Measurements from ENCODE around the gene BACH2. TPM values are rescaled to one million over a fixed set of nuclear protein-coding genes. Genes with fewer than 3 reads are reported as not detected.

The BACH2 gene
- total and polyA plus RNA-seq, 9 of the 15 experiments (the other 6 are each of a cell fraction or from before 2014, with no cell fraction given) = 0.06 to 3.1 (median 0.59) TPM

DNA sequence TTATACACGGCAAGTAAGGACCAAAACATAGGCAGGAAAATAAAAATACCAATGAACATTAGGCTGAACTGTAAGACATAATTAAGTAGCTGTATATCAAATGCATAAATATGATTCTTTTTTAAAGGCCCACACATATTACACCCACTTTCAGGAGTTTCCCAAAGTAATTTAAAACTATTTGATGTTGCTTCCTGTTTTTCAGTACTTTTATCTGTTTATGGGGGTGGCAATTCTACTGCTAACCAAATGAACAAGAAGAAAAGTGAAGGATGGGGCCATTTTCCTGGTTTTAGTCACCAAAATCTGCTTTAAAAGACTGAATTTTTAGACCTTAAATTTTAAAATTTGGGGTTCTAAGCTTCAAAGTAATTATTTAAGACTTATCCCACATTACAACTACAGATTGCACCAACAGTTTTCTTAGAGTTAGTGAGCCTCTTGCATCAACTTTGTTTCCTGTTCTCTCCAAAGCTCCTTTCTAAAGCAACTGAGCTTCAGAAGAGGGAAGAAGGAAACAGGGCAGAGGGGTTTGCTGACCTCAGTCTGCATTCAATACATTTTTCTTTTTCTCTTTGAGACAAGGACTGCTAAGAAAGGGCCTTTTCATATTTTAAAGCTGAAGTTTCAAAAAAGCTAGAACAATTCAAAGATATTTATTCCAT, 191.0 kb downstream of the BACH2 start:
- Histone ChIP-seq H3K79me2 (ENCODE audit: control insufficient read depth, insufficient read depth, low read length) (no peaks in the 10 kb centered on the region), H3K27ac (ENCODE audit: extremely low read depth, low read depth, low read length) (no peak overlapping the region), H3K9ac (ENCODE audit: insufficient read depth in 1 of 2, low read depth in 2 of 2, low read length in 2 of 2) (no peak overlapping the region), H3K9me1 (ENCODE audit: control insufficient read depth, insufficient read depth, low read length) (no peaks in the 10 kb centered on the region), H2AFZ (ENCODE audit: low read depth, low read length) (no peak overlapping the region), H4K20me1 (replicated peaks; ENCODE audit: control insufficient read depth, insufficient read depth, low read length) (no peaks in the 10 kb centered on the region), H3K4me1 (replicated peaks in 1 of 2; ENCODE audit: control insufficient read depth in 2 of 2, insufficient read depth in 2 of 2, low read length in 2 of 2) (no peaks in the 10 kb centered on the region), H3K4me2 (ENCODE audit: insufficient read depth, low read length) (no peak overlapping the region), H3K36me3 (ENCODE audit: control insufficient read depth, insufficient read depth, low read length) (no peaks in the 10 kb centered on the region), H3K27me3 (ENCODE audit: control insufficient read depth in 2 of 2, insufficient read depth in 2 of 2, low read length in 2 of 2) (0 out of 5 replicates have a peak, but pooled peaks cover 0 to 3% of the 10 kb centered on the region in 2 experiments), H3K4me3 (no peak overlapping the region), H3K9me3 (replicated peaks; ENCODE audit: control insufficient read depth, insufficient read depth, low read depth, low read length) (no peaks in the 10 kb centered on the region)
- DNase-seq (ENCODE audit: extremely low read depth in 1 of 4, low spot score in 3 of 4) = no peak
- FAIRE-seq = no peak
- ATAC-seq = no peak
- BruUV-seq (replicated peaks) = no TSS peak
- TF ChIP-seq CCAR2 (IDR thresholded peaks at IDR 0.05; ENCODE audit: low read depth, low read length) (no peak), ZNF263 (CRISPR knock-in tag; IDR thresholded peaks at IDR 0.05; ENCODE audit: borderline replicate concordance) (no peak), ZNF316 (IDR thresholded peaks at IDR 0.05) (no peak), RNF2 (IDR thresholded peaks at IDR 0.05) (no peak), MAZ (CRISPR knock-in tag; conservative IDR thresholded peaks at IDR 0.05 in 1 of 2, IDR thresholded peaks at IDR 0.05 in 1 of 2) (no peak), EP400 (IDR thresholded peaks at IDR 0.05) (no peak), ZNF830 (CRISPR knock-in tag; IDR thresholded peaks at IDR 0.05) (no peak), FOXM1 (IDR thresholded peaks at IDR 0.05; ENCODE audit: low read depth) (no peak), FOXM1 (CRISPR knock-in tag; IDR thresholded peaks at IDR 0.05; ENCODE audit: low read depth) (no peak), SETDB1 (IDR thresholded peaks at IDR 0.05; ENCODE audit: low read length) (no peak), CLOCK (CRISPR knock-in tag; IDR thresholded peaks at IDR 0.05; ENCODE audit: borderline replicate concordance) (no peak), PURB (CRISPR knock-in tag; IDR thresholded peaks at IDR 0.05; ENCODE audit: low read depth) (no peak), XRCC5 (IDR thresholded peaks at IDR 0.05; ENCODE audit: low read depth, low read length) (no peak), ZFX (CRISPR knock-in tag; IDR thresholded peaks at IDR 0.05) (no peak), SP2 (IDR thresholded peaks at IDR 0.05; ENCODE audit: extremely low read depth, low read depth, low read length, poor library complexity, severe bottlenecking) (no peak), ZNF212 (CRISPR knock-in tag; IDR thresholded peaks at IDR 0.05) (no peak), ARNT (IDR thresholded peaks at IDR 0.05) (no peak)
- TF ChIP-seq, protein P1, sequence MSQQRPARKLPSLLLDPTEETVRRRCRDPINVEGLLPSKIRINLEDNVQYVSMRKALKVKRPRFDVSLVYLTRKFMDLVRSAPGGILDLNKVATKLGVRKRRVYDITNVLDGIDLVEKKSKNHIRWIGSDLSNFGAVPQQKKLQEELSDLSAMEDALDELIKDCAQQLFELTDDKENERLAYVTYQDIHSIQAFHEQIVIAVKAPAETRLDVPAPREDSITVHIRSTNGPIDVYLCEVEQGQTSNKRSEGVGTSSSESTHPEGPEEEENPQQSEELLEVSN (IDR thresholded peaks at IDR 0.05; ENCODE audit: borderline replicate concordance in 1 of 2, extremely low read depth in 1 of 2, insufficient read depth in 1 of 2, insufficient read length in 1 of 2, low read depth in 1 of 2, low read length in 1 of 2, poor library complexity in 1 of 2, severe bottlenecking in 1 of 2) = no peak
- TF ChIP-seq, protein P2, sequence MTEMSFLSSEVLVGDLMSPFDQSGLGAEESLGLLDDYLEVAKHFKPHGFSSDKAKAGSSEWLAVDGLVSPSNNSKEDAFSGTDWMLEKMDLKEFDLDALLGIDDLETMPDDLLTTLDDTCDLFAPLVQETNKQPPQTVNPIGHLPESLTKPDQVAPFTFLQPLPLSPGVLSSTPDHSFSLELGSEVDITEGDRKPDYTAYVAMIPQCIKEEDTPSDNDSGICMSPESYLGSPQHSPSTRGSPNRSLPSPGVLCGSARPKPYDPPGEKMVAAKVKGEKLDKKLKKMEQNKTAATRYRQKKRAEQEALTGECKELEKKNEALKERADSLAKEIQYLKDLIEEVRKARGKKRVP (CRISPR knock-in tag; IDR thresholded peaks at IDR 0.05) = no peak
- ChIA-PET CTCF (ENCODE audit: low intra/inter-chr PET ratio) (no interaction called here), POLR2A (no interaction called here)
- intact Hi-C loops (cut with micrococcal nuclease) (no loop called here), in situ Hi-C loops (cut with MboI) (no loop called here)
- WGBS (ENCODE audit: insufficient coverage, low coverage, missing lambda C conversion rate) = 19% methylated on average over 1 of the region's 1 CpG

Measured in K562 (cell line).